ENCODE results near the gene FOXJ3.

Gene FOXJ3

DNA sequence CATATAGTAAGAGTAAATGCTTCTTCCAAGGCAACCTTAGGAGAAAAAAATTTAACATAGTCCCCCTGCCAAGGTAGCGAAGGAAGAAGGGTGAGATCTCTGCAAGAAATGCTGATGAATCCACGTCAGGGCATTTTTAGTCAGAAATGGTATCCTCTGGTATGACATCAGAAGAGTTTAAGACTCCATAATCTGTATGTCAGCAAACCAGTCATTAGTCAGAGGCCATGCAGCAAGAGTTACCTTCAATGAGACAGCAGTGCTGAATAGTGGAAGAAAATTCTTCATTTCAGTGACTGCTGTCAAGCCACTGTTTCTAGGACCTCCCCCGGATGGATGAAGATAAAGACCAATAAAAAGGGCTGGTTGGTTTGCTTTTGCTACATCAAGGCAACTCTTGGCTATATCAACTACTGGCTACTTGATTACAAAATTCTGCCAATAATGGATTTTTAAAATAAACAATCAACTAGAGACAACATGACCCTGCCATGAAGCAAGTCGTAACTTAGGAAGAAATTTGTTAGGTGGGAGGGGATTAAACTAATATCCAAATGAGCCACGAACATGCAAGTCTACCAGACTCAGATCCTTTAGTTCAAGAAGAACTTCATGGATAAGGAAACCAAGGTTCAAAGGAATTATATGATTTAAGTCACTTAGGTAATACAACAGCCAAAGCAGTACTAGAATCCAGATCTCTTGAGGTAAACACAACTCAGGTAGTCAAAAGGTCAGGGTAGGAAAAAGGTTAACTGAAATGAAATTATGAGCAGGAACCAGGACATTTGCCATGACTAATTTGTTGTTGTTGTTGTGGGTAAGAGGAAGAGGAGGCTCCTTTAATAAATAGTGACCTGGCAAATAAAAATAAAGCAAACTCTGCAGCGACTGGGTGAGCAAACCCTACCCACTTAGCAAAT lies 144.8 kb downstream of the FOXJ3 start:
- no peak for DNase-seq (ENCODE audit: low read depth in 2 of 2)

DNA sequence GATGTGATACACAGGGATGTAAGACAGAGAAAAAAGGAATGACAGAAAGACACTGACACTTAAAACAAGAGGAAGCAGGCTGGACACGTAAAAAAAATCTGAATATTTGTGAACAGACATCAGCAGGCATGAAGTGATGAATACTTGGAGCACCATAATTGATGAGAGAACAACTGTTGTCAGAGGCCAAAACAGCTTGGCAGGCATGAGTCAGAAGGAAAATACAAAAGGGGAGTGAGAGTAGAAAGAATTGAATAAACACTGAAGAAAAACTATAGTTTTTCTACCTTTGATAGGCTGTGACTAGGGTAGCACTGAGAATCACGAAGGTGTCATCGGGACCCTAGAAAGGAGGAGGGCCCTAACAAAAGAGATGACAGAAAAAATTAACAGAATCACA lies 148.9 kb downstream of the FOXJ3 start:
- DNase-seq (ENCODE audit: low read depth in 2 of 2) = no peak

DNA sequence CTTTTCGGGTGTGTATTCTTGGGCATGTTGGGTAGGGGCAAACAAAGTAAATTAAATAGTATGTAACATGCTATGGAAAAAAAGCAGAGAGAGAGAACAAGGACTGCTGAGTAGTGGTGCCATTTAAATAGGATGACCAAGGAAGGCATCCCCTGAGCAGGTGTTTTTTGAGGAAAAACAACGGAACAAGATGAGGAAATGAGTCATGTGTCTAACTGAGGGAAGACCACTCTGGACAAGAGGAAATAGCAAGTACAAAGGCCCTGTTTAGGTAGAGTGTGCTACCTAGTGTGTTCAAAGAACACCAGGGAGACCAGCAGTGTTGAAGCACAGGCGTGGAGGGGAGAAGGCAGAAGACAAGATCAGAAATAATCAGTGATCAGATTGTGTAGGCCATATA lies 150.4 kb downstream of the FOXJ3 start:
- no peak for DNase-seq (ENCODE audit: low read depth in 2 of 2)

DNA sequence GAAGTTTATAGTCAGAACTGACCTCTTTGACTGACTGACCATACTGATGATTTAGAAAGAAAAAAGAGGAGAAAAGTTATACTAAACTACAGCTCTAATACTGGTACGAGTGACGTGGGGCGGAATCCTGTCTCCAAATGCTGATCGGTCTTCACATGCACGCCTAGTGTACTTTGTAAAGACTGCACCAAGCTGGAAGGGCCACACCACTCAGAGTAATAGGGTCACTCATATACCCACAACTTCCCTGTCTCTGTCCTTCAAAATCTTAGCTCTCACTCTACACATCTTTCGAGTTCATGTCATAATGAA lies 151.1 kb downstream of the FOXJ3 start:
- no peak for DNase-seq (ENCODE audit: low read depth in 2 of 2)

DNA sequence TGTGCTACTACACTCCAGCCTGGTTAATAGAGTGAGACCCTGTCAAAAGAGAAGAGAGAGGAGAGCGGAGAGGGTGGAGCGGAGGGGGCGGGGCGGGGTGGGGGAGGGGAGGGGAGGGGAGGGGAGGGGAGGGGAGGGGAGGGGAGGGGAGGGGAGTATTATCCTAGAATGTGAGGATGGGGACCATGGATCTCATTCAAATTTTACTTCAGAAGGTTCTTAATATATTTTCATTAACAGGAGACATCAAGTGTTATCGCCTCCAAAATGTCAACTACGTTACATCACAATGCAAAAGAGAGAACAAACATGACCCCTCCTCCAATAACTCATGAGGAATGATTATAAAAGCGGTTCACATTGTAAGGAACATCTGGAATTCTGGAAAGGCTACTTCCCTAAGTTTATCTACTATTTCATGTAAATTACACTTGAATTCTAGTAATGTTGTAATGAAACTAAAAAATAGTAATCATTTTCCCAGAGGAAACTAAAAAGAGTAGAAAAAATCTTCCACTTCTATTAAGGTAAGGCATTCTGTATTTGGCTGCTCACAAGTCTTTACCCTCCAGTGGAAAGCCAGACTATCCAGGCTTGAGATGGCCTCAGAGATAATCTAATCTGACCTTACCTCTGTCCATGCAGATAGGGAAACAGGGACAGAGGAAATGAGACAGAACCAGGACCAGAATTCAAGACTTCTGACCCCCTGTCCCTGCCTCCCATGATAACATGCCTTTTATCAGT lies 151.7 kb downstream of the FOXJ3 start:
- DNase-seq (ENCODE audit: low read depth in 2 of 2) = no peak

DNA sequence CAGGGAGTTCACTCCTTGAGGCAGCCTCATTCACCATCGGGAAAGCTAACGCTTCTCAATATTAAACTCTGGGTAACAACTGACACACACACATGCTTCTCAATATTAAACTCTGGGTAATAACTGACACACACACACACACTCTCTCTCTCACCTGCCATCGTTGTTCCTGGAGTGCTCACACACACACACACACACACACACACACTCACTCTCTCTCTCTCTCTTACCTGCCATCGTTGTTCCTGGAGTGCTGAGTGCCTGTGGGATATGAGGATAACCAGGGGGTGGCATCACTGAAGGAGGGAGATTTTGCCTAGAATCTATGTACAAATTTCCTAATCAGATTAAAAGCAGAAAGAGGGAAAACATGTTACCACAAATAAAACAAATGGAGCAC lies 153.3 kb downstream of the FOXJ3 start:
- DNase-seq (ENCODE audit: low read depth in 2 of 2) = no peak

DNA sequence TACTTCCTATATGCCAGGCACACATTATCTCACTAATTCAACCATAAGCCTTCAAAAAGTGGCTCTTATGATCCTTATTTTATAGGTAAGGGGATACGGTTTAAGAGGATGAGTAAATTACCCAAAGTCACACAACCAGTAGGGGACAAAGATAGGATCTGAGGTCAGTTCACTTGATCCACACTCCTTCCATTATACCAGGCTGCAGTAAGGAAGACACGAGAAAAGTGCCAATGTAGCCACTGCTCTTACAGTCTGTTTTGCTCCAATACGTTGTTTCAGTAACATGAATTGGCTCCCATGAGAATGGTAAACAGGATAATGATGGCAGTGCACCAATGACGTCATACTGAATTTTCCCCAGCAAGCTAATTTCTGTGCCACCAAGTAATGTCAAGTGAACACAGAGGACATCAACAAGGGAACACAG lies 155.1 kb downstream of the FOXJ3 start:
- no peak for DNase-seq (ENCODE audit: low read depth in 2 of 2)

DNA sequence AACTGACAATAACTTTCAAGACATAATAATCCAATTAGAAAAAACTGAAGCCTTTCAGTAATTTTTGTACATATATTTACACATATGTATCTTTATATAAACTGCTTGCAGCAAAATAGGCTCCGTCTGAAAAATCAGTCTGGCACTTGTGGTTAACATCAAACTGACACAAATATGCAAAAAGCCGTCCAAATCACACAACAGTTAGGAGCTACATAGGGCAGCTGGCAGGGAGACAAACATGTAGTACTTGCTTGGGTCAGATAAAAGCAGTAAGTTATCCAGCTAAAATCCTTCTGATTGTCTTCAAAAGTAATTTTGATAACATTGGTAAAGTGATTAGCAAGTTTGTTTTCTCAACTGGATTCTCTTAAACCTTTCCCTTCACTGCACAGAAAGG lies 155.8 kb downstream of the FOXJ3 start:
- DNase-seq (ENCODE audit: low read depth in 2 of 2) = no peak

DNA sequence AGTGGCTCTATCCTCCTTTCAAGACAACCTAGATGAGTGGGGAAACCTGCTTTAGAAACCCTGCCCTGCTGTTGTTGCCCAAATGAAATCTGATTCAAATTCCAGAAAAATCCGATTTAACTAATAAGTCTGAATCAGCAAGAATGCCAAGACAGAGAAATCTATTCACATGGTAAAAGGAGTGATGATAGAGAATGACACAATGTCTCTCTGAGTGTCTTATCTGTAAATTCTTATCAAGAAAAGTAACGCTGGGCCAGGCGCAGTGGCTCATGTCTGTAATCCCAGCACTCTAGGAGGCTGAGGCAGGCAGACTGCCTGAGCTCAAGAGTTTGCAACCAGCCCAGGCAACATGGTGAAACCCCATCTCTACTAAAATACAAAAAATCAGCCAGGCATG lies 156.8 kb downstream of the FOXJ3 start:
- DNase-seq (ENCODE audit: low read depth in 2 of 2) = no peak

DNA sequence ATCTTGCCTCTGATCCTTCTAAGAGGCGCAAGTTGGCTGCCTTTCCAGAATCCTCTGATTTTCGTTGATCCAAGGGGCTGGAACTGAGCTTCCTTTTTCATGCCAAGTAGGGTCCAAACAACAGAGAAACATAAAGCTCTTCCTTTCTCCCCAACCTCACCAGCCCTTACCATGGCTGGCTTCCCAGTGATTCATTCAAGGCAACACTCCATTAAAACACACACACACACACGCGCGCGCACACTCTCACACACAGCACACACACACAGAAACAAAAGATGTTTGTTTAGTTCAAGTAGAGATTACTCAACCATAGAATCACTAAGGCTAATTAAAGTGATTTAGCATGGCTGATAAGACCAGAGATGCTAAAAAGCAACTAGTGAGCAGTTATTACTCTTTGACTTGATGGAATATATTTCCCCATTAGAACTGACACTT lies 157.5 kb downstream of the FOXJ3 start:
- no peak for DNase-seq (ENCODE audit: low read depth in 2 of 2)

DNA sequence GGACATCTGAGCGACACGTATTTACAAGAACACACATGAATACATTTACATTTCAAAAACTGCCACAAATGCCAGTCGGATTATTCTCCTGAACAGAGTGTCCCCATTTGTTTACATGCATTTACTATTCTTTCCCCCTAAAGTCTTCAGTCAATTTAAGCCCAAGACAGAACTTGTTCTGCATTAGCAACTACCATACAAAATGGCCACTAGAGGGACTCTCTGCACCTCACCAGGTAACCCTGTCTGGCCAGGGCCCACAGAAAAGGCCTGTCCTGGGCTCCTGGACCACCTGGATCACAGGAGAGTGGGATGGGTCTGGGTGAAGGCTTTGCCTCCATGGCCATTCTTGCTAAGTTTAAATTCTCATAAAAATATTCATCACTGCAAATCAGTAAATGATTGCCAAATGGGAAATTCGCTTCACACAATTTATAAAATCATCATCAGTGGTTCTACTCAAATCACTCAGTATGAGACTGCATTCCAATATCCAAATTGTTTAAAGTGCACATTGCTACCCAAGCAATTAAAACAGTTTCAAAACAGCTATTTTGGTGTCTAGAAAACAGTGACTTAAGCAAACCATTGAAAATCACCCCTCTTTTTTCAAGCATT lies 158.0 kb downstream of the FOXJ3 start:
- no peak for DNase-seq (ENCODE audit: low read depth in 2 of 2)

DNA sequence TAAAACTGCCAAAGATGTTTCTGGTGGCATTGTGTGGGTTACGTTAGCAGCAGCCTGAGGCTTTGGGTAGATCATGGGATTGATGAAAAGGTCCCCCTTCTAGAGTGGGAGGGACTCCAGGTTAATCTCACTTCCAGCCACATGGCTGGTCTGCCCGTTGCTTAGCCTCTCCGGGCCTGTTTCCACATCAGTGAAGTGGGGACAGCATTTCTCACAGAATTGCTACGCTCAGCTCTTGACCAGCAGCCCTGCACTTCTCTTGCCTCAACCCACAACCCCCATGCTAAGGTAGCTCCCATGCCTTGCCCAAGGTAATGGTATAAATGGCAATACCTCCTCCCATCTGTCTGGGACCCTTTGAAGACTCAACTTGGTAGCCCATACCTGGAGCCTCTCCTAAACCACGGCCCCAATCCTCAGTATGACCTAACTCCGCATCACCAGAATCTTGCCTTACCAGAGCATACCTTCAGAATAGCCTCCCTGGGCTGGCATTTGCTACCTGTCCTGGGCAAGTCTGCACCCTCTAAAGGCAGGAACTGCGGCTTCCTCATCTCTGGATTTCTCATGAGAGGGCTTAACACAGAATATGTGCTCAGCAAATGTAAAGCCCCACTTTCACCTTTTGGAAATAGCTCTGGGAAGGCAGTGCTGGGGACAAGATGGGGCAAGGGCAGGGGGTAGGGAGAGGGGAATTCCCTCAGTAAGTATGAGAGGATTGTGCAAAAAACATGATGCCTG lies 159.6 kb downstream of the FOXJ3 start:
- DNase-seq (ENCODE audit: low read depth in 2 of 2) = no peak

DNA sequence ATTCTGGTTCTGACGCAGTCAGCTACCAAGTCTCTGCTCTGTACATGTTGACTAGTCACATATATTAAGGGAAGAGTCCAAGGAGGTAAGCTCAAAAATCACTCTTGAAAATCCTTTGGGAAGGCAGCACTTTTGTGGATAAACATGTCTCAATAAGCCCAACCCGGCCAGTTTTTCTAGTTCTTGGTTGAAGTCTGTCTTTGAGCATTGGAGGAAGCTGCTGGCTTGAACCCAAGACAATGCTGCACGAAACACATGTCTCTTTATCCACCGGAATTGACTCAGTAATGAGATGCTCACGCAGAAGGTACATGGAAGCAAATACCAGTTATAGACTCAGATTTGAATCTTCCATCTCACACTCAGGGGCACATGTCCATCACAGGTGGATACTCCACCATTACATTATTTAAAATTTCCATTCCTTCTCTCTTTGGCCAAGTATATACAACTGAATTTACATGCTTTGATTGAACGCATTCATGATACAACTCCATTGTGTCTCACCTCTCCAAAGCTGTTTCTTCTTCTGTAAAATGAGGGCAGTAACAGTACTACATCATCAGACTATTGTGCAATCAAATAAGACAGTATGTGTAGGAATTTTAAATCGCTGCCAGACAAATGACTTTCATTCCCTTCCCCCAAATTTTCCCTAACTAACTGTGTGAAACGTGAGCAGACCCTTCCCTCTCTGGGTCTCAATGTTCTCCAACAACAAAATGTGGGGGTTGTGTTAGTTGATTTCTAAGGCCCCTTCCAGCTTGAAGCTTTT lies 160.9 kb downstream of the FOXJ3 start:
- no peak for DNase-seq (ENCODE audit: low read depth in 2 of 2)

DNA sequence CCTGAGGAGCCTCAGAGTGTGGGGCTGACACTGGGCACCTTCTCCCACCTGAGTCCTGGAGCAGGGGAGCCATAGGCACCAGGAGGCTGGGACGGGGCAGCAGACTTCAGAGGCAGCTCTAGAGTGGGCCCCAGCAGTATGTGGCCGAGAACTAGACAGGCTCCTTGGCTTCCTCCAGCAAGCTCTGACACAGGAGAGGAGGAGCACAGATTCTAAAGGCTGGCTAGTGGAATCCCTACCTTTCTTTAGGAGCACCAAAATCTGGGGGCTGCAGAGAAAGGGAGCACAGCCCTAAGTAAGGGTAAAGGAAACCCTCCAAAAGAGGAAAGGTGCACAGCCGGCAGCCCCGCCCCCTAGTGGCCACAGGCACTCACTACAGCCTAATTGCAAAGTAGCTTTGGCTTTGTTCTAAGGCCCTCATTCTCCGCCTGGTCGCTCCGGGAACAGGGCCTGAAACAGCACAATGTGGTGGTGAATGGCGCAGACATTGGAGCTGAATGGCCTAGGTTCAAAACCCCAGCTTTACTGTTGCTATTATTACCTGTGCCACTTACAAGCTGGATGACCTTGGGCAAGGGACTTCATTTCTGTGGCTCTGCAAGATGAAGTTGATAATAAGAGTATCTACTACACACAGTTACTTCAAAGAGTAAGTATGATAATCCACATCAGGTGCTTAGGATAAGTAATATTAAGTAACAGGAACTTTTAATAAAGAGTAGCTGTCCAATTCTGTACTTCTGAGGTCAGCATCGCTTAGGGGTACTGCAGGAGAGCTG lies 161.7 kb downstream of the FOXJ3 start:
- DNase-seq (ENCODE audit: low read depth in 2 of 2) = peak; percentile 44 to 67

DNA sequence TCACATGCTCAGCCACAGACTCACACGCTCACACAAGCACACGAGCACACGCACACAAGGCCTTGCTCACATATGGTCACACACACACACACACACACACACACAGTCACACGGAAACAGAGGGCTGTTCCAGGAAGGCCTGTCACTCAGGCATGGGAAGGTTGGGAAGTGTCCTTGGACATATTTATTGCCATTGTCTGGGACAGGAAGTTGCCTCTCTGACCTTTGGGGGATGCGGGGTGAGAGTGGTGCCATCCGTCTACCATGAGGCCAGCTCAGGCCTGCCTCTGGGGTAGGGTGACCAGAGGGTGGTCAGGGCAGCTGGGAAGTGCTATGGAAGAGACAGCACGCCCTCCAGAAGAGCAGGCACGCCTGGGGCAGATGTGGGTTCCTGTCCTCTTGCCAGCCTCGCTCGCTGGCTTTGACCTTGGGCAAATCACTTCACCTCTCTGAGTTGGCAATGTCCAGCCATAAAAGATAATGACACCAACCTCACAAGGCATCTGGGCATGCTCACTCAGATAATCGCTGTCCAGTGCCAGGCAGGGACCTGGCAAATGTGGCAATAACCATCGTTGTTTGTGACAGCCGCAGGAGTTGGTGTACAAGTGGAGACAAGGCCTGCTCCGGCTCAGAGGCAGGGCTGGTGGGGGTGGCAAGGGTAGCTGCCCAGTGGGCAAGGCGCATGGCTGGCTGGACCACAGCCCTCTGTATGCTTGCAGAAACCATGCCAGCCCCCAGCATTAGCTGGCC lies 162.5 kb downstream of the FOXJ3 start:
- no peak for DNase-seq (ENCODE audit: low read depth in 2 of 2)

DNA sequence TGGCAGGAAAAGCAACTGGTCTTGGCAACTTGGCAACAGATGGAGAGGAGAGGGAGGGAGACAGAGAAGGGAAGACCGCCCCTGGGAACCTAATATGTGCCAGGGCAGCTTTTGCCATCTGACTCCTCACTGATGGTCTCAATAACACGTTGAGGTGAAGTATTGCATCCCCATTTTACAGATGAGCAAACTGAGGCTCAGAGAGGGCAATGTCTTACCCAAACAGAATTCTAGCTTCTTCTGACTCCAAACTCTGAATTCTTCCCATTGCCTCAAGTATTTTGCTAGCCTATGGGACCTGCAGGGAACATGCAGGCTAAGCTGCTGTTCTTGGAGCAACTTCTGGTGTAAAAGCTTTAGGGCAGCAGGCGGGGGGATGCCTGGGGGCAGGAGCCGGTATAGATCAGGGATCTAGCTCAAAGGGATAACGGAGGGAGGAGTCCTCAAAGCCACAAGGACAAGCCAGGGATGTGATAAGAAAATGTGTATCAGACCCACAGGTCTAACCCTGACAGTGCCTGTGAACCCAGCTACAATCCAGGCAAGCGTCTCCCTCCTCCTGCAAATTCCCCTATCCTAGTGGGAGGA lies 163.3 kb downstream of the FOXJ3 start:
- DNase-seq (ENCODE audit: low read depth in 2 of 2) = no peak

DNA sequence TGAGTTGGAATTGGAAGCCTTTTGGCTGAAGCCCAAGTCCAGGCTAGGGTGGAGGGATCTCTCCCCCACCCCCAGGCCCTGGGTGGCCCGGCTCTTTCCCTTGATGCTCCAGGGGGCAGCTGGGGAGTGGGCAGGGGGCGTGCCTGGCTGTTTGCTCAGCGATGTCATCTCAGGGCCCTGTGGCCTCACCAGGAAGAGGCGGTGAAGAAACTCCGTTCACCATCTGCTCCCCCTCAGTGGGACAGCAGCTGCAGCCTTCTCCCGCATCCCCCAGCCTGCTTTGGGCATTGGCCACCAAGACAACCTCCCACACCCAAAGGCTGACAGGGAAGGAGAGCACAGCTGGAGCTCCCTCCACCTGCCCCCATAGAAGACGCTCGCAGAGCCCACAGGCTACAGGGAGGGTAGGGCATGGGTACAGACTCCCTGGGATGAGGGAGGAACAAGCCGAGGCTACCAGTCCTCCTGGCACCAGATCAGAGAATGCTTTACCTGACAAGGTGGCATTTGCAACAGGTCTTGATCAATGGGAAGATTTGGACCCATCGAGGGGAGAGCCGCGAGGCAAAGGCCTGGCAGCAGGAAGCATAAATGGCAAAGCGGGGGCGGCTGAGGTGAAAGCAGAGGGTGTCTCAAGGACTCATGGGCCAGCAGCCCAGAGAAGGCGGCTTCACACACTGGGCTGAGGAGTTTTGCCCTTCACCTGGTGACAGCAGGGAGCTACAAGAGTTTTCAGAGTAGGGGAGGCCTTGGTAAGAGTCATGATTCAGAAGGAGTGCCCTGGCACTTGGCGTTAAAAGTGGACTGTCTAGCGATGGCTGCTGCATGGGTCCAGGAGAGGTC lies 164.0 kb downstream of the FOXJ3 start:
- no peak for DNase-seq (ENCODE audit: low read depth in 2 of 2)

DNA sequence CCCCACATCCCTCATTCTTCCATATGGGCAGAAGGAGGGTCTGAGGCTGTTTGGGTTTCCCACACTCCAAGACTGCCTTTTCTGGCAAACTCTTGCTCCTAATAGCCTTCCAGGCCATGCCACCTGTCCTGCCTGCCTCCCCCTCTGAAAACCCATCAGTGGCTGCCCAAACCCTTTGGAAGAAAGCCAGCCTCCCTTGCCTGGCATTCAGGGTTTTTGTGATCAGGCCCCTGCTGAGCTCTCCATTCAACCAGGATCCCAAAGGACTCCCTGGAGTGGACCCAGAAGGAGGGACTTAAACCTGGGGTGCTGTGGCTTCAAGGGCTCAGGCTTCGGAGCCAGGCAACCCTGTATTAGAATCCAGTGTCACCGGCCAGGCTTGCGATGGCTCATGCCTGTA lies 166.3 kb downstream of the FOXJ3 start:
- DNase-seq (ENCODE audit: low read depth in 2 of 2) = no peak

DNA sequence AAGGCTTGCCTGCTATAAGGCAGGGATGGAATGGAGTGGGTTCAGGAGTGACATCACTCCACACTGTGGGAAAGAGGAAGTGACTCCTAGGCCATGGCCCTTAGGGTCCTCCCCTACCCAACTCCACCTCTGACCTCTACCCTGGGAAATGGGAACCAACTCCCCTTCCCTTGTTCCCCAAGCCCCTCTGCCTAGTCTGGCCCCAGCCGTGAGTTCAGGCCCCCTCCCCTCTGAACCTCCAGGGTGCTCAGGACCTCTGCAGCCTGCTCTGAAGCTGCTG lies 166.7 kb downstream of the FOXJ3 start:
- DNase-seq (ENCODE audit: low read depth in 2 of 2) = no peak

Data from stimulated activated CD4-positive, alpha-beta T cell treated with anti-CD3 and anti-CD28 coated beads, Interleukin-4, amount 100 ng/mL, for 48 hours (primary cell).